Hepatocyte (in vitro differentiated cells): ENCODE measurements around the gene SMG7.
A peak's percentile ranks its signal among the peaks of the same experiment; 100 is the strongest.

Experiments
- CTCF ChIP-seq: fragments of 200-600 bp; sonication (generic); IDR thresholded peaks from 2 replicates; pipeline ENCODE4 v1.5.1; 2016; ENCODE audit warnings: antibody characterized with exemption, mild to moderate bottlenecking; ENCODE audit not compliant: poor library complexity
- EZH2 ChIP-seq: fragments of 200-600 bp; sonication (generic); IDR thresholded peaks from 2 replicates; pipeline ENCODE4 v1.6.1; 2016; ENCODE audit warnings: antibody characterized with exemption, mild to moderate bottlenecking, borderline replicate concordance

GRCh38 chr1:183470147-183470960 lies 1.9 kb upstream of the SMG7 start:
- TF ChIP-seq EZH2: no peak
- TF ChIP-seq CTCF: peak; percentile 61
